Sciatic nerve (tissue), 2 donors: ENCODE measurements around the gene LDB1. TPM values are rescaled to one million over a fixed set of nuclear protein-coding genes. Genes with fewer than 3 reads are reported as not detected.

Experiments
- ATAC-seq: fragments of 200-7000 bp; cut with Tn5 transposase; one replicate; pipeline ENCODE4 v1.9.1; 2020; ENCODE audit warnings: mild to moderate bottlenecking, moderate library complexity
- DNase-seq: peaks from one replicate; pipeline ENCODE4 v3.0.0-alpha.2; 2020; ENCODE audit warnings: low spot score
- intact Hi-C: fragments of 100-400 bp; cut with DNase I; formaldehyde crosslinking; loops from one replicate; pipeline ENCODE4 v1.14.2; 2022
- total RNA-seq: library from RNA; stranded (reverse); fragmentation: NEBNext Ultra II Directional; extraction: Animal tissue kit (Norgen Biotek cat#: 25700); gene quantifications from one replicate; pipeline ENCODE4 v1.2.1, GENCODE V29; 2021
- donor health status: DM: no; HTN: no; CAD: no.
- donor health status: DM: no; HTN: no; CAD: no.

Gene LDB1
- total RNA-seq, 1 donor from 2014 or later, result 64.3 TPM

GRCh38 chr10:102068216-102068615, 52.0 kb downstream of the LDB1 start:
- no peak for ATAC-seq
- no peak for DNase-seq
- intact Hi-C loops, result no loop called here

- intact Hi-C loops, result no loop called here
- no peak for DNase-seq
- no peak for ATAC-seq
These were observed 52.9 kb downstream of the LDB1 start for GRCh38 chr10:102067091-102067916.

GRCh38 chr10:102066399-102067088, 53.6 kb downstream of the LDB1 start:
- DNase-seq, result peak; percentile 57
- intact Hi-C loops, result no loop called here
- ATAC-seq, result no peak

- ATAC-seq (peak; percentile 21), DNase-seq (peak; percentile 62)
- intact Hi-C loops, result no loop called here
These were observed 54.4 kb downstream of the LDB1 start for GRCh38 chr10:102065561-102066398.

- intact Hi-C loops, result no loop called here
- DNase-seq (peak; percentile 93), ATAC-seq (peak; percentile 98)
These were observed 55.2 kb downstream of the LDB1 start, which contains the start of gene HPS6 for GRCh38 chr10:102064868-102065560. HPS6 (plus strand) TSS chr10:102065349; CDS start chr10:102065475, 126 bp downstream.

GRCh38 chr10:102064503-102064867, 55.7 kb downstream of the LDB1 start:
- ATAC-seq (no peak), DNase-seq (no peak)
- intact Hi-C loops, result no loop called here

GRCh38 chr10:102059987-102060386, 60.2 kb downstream of the LDB1 start:
- ATAC-seq (no peak), DNase-seq (no peak)
- intact Hi-C loops, result no loop called here

Other genes starting within 250 kb of the LDB1 start
- gene ARMH3, start 64.2 kb downstream of the LDB1 start, total RNA-seq, result 30.9 TPM
- 14.0 TPM for gene HPS6, start 55.0 kb downstream of the LDB1 start, total RNA-seq
- 45.6 TPM for gene PPRC1, start 12.7 kb upstream of the LDB1 start, total RNA-seq
- 46.7 TPM for gene NOLC1, start 32.0 kb upstream of the LDB1 start, total RNA-seq
- gene ELOVL3, start 105.9 kb upstream of the LDB1 start, total RNA-seq, result not detected
- not detected for gene PITX3, start 121.1 kb upstream of the LDB1 start, total RNA-seq
- gene GBF1, start 125.2 kb upstream of the LDB1 start, total RNA-seq, result 39.5 TPM